ENCODE data around the gene GOLT1A. TPM values are rescaled to one million over a fixed set of nuclear protein-coding genes. Genes with fewer than 3 reads are reported as not detected.

Gene GOLT1A
- total RNA-seq, 1 donor from 2014 or later = not detected

DNA sequence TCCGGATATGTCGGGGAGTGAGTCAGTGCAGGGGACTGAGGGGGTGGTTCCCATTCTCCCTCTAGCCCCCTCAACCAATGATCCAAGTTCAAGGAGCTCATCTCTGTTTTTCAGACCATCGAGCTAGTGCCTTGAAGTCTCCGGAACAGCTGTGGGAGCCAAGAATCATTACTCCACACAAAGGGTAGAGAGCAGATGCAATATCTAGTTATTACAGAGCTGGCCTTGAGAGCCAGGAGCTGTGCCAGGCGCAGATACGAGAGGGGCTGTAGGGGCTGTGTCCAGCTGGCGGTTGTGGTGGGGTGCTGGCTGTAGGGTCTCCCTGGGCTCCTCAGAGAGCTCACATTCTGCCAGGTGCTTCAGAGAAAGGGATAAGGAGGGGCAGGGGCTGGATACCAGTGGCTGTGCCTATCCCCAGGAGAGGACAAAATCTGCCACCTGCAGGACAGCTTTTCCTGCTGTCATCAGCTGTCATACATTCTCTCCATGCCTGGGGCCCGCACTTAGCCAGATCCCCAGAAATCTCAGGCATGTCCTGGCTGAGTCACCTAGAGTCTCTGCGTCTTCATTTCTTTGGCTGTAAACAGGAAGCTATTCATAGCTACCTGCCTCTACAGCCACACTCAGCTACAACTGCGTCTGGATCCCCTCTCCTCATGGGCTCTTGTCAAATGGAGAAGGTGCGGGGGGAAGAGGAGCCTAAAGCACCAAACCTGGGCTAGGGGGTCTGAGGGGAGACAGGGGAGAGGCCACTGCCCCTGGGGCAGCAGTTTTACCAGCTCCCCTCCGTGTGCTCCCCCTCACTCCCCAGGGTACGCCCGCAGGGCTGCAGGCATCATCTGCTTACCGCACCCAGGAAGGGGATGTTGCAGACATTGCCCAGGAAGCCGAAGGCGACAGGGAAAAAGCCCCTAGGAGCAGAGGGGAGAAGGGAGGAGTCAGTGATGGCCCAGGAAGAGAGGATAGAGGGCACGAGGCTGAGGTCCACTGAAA lies 15.1 kb downstream of the GOLT1A start:
- TF ChIP-seq, protein P1, sequence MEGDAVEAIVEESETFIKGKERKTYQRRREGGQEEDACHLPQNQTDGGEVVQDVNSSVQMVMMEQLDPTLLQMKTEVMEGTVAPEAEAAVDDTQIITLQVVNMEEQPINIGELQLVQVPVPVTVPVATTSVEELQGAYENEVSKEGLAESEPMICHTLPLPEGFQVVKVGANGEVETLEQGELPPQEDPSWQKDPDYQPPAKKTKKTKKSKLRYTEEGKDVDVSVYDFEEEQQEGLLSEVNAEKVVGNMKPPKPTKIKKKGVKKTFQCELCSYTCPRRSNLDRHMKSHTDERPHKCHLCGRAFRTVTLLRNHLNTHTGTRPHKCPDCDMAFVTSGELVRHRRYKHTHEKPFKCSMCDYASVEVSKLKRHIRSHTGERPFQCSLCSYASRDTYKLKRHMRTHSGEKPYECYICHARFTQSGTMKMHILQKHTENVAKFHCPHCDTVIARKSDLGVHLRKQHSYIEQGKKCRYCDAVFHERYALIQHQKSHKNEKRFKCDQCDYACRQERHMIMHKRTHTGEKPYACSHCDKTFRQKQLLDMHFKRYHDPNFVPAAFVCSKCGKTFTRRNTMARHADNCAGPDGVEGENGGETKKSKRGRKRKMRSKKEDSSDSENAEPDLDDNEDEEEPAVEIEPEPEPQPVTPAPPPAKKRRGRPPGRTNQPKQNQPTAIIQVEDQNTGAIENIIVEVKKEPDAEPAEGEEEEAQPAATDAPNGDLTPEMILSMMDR (conservative IDR thresholded peaks at IDR 0.05) = no peak
- no peaks in the 10 kb centered on the region for H3K36me3 Mint-ChIP-seq (ENCODE audit: low read depth)
- no peak overlapping the region for H3K4me3 Mint-ChIP-seq
- DNase-seq (ENCODE audit: low read depth, low spot score) = no peak
- peaks cover 4% of the 10 kb centered on the region for H3K9me3 Mint-ChIP-seq
- H3K27me3 Mint-ChIP-seq (ENCODE audit: low read depth) = peaks cover 83% of the 10 kb centered on the region
- no peaks in the 10 kb centered on the region for H3K4me1 Mint-ChIP-seq
- H3K27ac Mint-ChIP-seq (ENCODE audit: unreplicated experiment) = no peak overlapping the region

DNA sequence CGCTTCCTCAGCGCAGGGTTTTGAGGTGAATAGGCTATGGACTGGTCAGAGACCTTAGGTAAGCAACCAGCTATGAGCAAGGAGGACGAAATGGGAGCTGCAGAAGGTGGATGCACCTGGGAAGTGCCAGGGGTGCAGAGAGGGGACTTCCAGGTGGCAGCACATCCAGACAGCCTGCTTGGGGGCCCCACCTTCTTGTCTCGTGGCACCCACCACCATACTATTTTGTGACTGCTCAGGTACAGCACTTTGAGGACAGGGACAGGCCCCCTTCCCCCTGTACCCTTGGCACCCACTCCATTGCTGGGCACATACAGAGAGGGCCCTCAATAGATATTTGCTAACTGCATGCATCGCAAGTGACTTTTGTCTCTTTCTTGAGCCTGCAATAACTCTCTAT lies 16.7 kb downstream of the GOLT1A start:
- no peak overlapping the region for H3K27ac Mint-ChIP-seq (ENCODE audit: unreplicated experiment)
- TF ChIP-seq, protein P1 (conservative IDR thresholded peaks at IDR 0.05) = no peak
- no peaks in the 10 kb centered on the region for H3K36me3 Mint-ChIP-seq (ENCODE audit: low read depth)
- no peak for DNase-seq (ENCODE audit: low read depth, low spot score)
- H3K27me3 Mint-ChIP-seq (ENCODE audit: low read depth) = peaks cover 83% of the 10 kb centered on the region
- H3K4me1 Mint-ChIP-seq = no peaks in the 10 kb centered on the region
- no peak overlapping the region for H3K4me3 Mint-ChIP-seq
- H3K9me3 Mint-ChIP-seq = peaks cover 4% of the 10 kb centered on the region

DNA sequence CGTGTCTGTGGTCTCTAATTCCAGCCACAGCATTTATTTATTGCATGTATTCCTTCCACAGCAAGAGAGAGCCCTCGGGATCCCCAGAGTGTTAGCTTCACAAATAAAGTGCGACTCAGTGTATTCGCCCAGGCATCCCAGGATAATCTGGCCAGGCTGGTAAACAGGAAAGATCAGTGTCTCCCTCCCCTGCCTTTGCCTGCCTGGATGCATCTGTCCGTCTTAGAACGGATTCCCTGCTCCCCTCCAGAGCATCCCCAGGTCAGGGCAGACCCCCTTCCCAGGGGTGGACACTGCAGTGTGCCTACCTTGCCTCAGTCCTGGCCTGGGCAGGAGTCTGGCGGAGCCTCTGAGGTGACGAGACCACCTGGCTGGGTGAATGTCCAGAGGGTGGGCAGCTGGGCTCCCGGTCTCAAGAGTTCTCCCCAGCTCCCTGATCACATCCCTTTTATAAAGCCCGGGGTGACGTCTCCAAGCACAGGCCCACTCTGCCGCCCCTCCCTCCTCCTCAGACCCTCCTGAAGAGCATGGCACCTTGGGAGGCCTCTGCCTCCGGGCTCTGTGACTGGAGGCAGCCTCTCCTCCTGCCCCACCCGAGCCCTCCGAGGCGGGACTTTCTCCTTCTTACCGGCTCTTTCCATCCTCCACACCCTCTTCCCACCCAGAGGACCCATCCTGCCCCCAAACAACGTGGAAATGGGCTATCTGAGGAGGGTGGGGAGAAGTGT lies 17.6 kb downstream of the GOLT1A start, which contains the start of gene KISS1:
KISS1 (minus strand) TSS at position 424 of the 728 bp plus-strand sequence. CDS start 3,615 bp downstream, outside the sequence.
- Mint-ChIP-seq H3K4me3 (no peak within 1 kb of the TSS), H3K27ac (ENCODE audit: unreplicated experiment) (peak within 1 kb of the TSS; percentile 35), H3K36me3 (ENCODE audit: low read depth) (no peaks in the 10 kb centered on the region), H3K9me3 (peaks cover 4% of the 10 kb centered on the region), H3K4me1 (no peaks in the 10 kb centered on the region), H3K27me3 (ENCODE audit: low read depth) (peaks cover 88% of the 10 kb centered on the region)
- TF ChIP-seq, protein P1 (conservative IDR thresholded peaks at IDR 0.05) = no peak
- DNase-seq (ENCODE audit: low read depth, low spot score) = no peak

DNA sequence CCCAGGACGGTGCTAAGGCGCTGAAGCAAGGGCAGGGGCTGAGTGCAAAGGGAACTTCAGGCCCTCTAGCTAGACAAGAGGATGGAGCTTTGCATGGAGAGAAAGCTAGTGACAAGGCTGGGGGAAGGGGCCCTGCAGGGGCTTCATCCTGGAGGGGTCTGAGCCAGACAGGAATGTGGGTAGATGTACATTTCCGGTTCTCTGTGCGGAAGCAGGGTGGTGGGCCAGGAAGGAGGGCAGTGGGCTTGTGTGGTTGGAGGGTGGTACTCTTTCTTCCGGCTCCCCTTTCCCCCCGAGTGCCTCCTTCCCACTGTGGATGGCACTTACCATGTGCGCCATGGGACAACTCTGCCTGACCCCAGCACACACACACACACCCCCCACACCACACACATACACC lies 19.0 kb downstream of the GOLT1A start:
- no peak for DNase-seq (ENCODE audit: low read depth, low spot score)
- Mint-ChIP-seq H3K9me3 (peaks cover 4% of the 10 kb centered on the region), H3K27ac (ENCODE audit: unreplicated experiment) (no peak overlapping the region), H3K4me3 (no peak overlapping the region), H3K27me3 (ENCODE audit: low read depth) (peaks cover 93% of the 10 kb centered on the region), H3K36me3 (ENCODE audit: low read depth) (no peaks in the 10 kb centered on the region), H3K4me1 (peaks cover 7% of the 10 kb centered on the region)
- TF ChIP-seq, protein P1 (conservative IDR thresholded peaks at IDR 0.05) = no peak

DNA sequence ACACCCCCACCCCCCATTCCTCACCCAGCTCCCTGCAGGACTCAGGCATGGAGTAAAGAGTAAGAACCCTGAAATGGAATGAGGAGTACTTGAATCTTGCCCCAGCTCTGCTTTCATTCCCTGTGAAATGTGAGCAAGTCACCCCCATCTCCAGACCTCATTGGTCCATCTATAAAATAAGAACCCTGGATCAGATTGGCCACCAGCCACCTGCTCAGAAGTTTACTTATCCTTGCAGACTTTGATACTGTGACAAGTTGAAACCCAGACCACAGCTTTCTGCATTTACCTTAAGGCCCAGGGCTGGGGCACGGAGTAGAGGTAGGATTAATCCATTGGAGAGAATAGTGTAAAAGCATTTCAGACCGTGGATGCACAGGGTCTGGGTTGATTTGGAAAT lies 19.7 kb downstream of the GOLT1A start:
- peaks cover 7% of the 10 kb centered on the region for H3K4me1 Mint-ChIP-seq
- TF ChIP-seq, protein P1 (conservative IDR thresholded peaks at IDR 0.05) = no peak
- no peak overlapping the region for H3K4me3 Mint-ChIP-seq
- H3K27ac Mint-ChIP-seq (ENCODE audit: unreplicated experiment) = no peak overlapping the region
- no peak for DNase-seq (ENCODE audit: low read depth, low spot score)
- H3K9me3 Mint-ChIP-seq = peaks cover 4% of the 10 kb centered on the region
- H3K27me3 Mint-ChIP-seq (ENCODE audit: low read depth) = peaks cover 94% of the 10 kb centered on the region
- no peaks in the 10 kb centered on the region for H3K36me3 Mint-ChIP-seq (ENCODE audit: low read depth)
